Psoas muscle (tissue), 8 donors: Measurements from ENCODE around the gene NFIB. TPM values are rescaled to one million over a fixed set of nuclear protein-coding genes. Genes with fewer than 3 reads are reported as not detected.

Source experiments
- ATAC-seq, 4 donors: fragments of 200-7000 bp; cut with Tn5 transposase; one replicate each; pipeline ENCODE4 v1.9.1; 2020; ENCODE audit warnings: moderate library complexity in 3 of 4, mild to moderate bottlenecking in 2 of 4
- DNase-seq, 2 donors: peaks; one replicate each; pipeline ENCODE4 v3.0.0-alpha.2; 2020
- H3K27ac ChIP-seq: fragments of 200-600 bp; one replicate; pipeline ENCODE4 v1.8.0; 2022
- H3K27me3 ChIP-seq, 3 donors: fragments of 200-600 bp in 1 of 3; one replicate each; pipeline versions ENCODE4 v1.6.1 to v1.8.0; 2013 to 2022; ENCODE audit warnings: low read length in 2 of 3, mild to moderate bottlenecking in 2 of 3, moderate library complexity in 1 of 3; ENCODE audit not compliant: insufficient read depth in 3 of 3
- H3K36me3 ChIP-seq, 2 donors: fragments of 200-600 bp in 1 of 2; one replicate each; pipeline versions ENCODE4 v1.6.1 to v1.8.0; 2013 to 2022; ENCODE audit warnings: low read depth in 1 of 2, mild to moderate bottlenecking in 1 of 2, moderate library complexity in 1 of 2; ENCODE audit not compliant: insufficient read depth in 1 of 2
- H3K4me1 ChIP-seq: fragments of 200-600 bp; one replicate; pipeline ENCODE4 v1.8.0; 2022
- H3K4me3 ChIP-seq: fragments of 200-600 bp; one replicate; pipeline ENCODE4 v1.8.0; 2022; ENCODE audit warnings: mild to moderate bottlenecking
- H3K9me3 ChIP-seq: fragments of 200-600 bp; one replicate; pipeline ENCODE4 v1.8.0; 2022
- WGBS, 3 donors: extraction: QIAGEN DNeasy Blood & Tissue Kit; methylation state at CpG; one replicate each; pipeline versions ENCODE4 v1.1.6 to v1.1.7; 2013; 5-methylcytosine and 5-hydroxymethylcytosine counted together
- intact Hi-C, 2 donors: fragments of 100-400 bp; cut with DNase I; formaldehyde crosslinking; loops; one replicate each; pipeline versions ENCODE4 v1.11.0 to v1.14.2; 2022
- polyA plus RNA-seq, 3 donors: library from polyadenylated mRNA; stranded (reverse); fragments of 200-250 nt; gene quantifications; one replicate each; pipeline ENCODE4 v1.2.3, GENCODE V29; 2013
- total RNA-seq, 4 donors: library from RNA; stranded (reverse); fragmentation: NEBNext Ultra II Directional in 2 of 4; extraction: Animal tissue kit (Norgen Biotek cat#: 25700) in 2 of 4; gene quantifications; one replicate each; pipeline versions ENCODE4 v1.2.1 to v1.2.4, GENCODE V29; 2021 to 2023
- TF ChIP-seq, protein P1 (sequence below): fragments of 200-600 bp; IDR thresholded peaks from one replicate; pipeline ENCODE4 v1.8.0; 2022; ENCODE audit warnings: antibody characterized with exemption
- donor health status: healthy with polysubstance abuse.
- donor health status: DM: no; HTN: no; CAD: no; lungs with moderate emphysema.
- donor health status: Bipolar disorder and iron deficiency.
- donor health status: healthy.
- donor health status: DM: yes; HTN: yes; CAD: no.
- donor health status: DM: no; HTN: no; CAD: no.
- donor health status: DM: no; HTN: no; CAD: no.
- donor health status: DM: yes; HTN: yes; CAD: no.

The NFIB gene
- total and polyA plus RNA-seq, 7 donors, result 5.8 to 65.1 (median 35.0) TPM

DNA sequence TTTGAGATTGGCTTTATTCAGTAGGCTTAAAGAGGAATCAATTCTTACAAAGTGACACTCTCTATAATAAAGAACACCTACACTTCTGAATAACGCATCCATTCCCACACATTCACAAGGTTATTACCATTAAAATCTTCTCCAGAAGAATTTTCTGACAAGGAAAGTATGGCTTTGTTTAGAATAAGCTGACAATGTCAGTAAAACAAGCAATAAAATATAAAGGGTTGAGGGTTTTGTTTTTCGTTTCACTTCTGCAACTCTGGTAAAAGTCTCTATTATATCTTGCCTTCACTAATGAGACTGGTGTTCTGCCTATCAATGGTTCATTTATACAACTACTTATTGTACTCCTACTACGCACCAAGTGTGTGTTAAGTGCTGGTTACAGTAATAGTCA is 169.7 kb downstream of the NFIB start:
- ATAC-seq (no peak), DNase-seq (no peak)
- TF ChIP-seq, protein P1, sequence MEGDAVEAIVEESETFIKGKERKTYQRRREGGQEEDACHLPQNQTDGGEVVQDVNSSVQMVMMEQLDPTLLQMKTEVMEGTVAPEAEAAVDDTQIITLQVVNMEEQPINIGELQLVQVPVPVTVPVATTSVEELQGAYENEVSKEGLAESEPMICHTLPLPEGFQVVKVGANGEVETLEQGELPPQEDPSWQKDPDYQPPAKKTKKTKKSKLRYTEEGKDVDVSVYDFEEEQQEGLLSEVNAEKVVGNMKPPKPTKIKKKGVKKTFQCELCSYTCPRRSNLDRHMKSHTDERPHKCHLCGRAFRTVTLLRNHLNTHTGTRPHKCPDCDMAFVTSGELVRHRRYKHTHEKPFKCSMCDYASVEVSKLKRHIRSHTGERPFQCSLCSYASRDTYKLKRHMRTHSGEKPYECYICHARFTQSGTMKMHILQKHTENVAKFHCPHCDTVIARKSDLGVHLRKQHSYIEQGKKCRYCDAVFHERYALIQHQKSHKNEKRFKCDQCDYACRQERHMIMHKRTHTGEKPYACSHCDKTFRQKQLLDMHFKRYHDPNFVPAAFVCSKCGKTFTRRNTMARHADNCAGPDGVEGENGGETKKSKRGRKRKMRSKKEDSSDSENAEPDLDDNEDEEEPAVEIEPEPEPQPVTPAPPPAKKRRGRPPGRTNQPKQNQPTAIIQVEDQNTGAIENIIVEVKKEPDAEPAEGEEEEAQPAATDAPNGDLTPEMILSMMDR, result no peak
- WGBS, 3 donors, result 91 to 93% (median 92%) methylated on average over 3 of the region's 3 CpGs
- peaks cover 3% of the 10 kb centered on the region for H3K4me1 ChIP-seq
- H3K27ac ChIP-seq, result no peak overlapping the region
- no peaks in the 10 kb centered on the region for H3K27me3 ChIP-seq
- H3K4me3 ChIP-seq, result no peak overlapping the region
- intact Hi-C loops, result loop anchor here (1.0 to 10.0 kb wide), 2 partner anchors 46 to 51 kb away; no protein-coding TSS in a partner anchor
- H3K9me3 ChIP-seq, result no peaks in the 10 kb centered on the region
- peaks cover 0 to 17% of the 10 kb centered on the region in 2 donors for H3K36me3 ChIP-seq

GRCh38 chr9:14141699-14142098 is 172.2 kb downstream of the NFIB start:
- Histone ChIP-seq H3K4me3 (no peak overlapping the region), H3K9me3 (no peaks in the 10 kb centered on the region), H3K4me1 (peaks cover 5% of the 10 kb centered on the region), H3K27ac (no peak overlapping the region), H3K36me3 (peaks cover 0 to 17% of the 10 kb centered on the region in 2 donors), H3K27me3 (no peaks in the 10 kb centered on the region)
- intact Hi-C loops, result loop anchor here in 1 of 2 donors (10.0 kb wide), 1 partner anchor 53 kb away; no protein-coding TSS in a partner anchor
- ATAC-seq, result no peak
- no peak for DNase-seq
- TF ChIP-seq, protein P1, result no peak
- WGBS, 3 donors, result 57 to 66% (median 59%) methylated on average over 2 of the region's 2 CpGs

DNA sequence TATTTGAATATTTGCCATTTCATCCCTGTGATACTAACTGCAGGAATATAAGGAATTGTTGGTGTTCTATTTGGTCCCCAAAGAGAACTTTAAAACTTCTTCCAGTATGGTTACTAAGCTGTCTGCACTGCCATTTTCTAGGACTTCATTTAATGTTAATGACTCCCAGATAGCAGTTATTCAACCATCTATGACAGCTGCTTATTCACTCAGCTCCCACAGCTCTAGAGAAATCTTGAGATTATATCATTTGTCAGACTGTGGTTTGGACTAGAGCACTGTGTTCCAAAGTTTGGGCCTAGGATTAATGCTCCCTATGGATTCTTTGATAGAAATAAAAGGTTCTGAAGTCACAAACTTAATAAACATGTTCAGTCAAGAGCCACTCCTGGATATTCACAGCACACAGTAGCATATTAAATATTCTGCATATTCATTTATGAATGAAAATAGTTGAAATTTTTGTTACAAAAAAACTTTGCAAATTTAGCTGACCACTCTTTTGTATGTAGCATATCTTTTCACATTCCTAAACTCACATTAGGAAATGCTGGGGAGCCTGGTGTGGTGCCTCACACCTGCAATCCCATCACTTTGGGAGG is 173.7 kb downstream of the NFIB start:
- Histone ChIP-seq H3K27me3 (no peaks in the 10 kb centered on the region), H3K36me3 (peaks cover 0 to 5% of the 10 kb centered on the region in 2 donors), H3K4me1 (peaks cover 5% of the 10 kb centered on the region), H3K9me3 (no peaks in the 10 kb centered on the region), H3K27ac (no peak overlapping the region), H3K4me3 (no peak overlapping the region)
- TF ChIP-seq, protein P1, result no peak
- intact Hi-C loops, result loop anchor here in 1 of 2 donors (10.0 kb wide), 1 partner anchor 55 kb away; no protein-coding TSS in a partner anchor
- no peak for ATAC-seq
- no peak for DNase-seq

DNA sequence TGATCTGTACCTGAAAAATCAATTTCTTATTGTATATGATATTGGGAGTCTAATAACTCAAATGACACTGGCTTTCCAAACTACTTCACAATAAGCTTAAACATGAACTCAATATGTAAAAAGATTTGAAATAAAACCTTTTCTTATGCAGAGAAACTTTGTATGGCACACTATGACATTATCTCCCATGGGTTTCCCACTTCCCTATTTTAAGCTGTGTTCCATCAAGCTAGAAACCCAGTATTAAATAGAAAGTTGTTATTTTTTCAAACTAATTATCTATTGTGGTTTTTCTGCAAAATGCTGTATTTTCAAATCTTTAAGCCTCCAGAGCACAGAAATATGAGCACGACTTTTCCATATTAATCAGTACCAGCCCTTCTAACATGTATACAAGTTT is 174.7 kb downstream of the NFIB start:
- ATAC-seq, result no peak
- Histone ChIP-seq H3K36me3 (no peaks in the 10 kb centered on the region), H3K4me3 (no peak overlapping the region), H3K27me3 (no peaks in the 10 kb centered on the region), H3K27ac (no peak overlapping the region), H3K9me3 (no peaks in the 10 kb centered on the region), H3K4me1 (peaks cover 5% of the 10 kb centered on the region)
- intact Hi-C loops, result no loop called here
- TF ChIP-seq, protein P1, result no peak
- DNase-seq, result no peak
- 93 to 97% (median 93%) methylated on average over 1 of the region's 1 CpG for WGBS, 3 donors
